Kidney epithelial cell (primary cell): ENCODE data around the gene IL17REL. TPM values are rescaled to one million over a fixed set of nuclear protein-coding genes. Genes with fewer than 3 reads are reported as not detected.

Experiments
- DNase-seq: peaks from one replicate; pipeline ENCODE4 v3.0.0-alpha.2; 2010; ENCODE audit warnings: low read depth
- H3K27me3 ChIP-seq: 2 replicates; pipeline ENCODE4 v1.6.0; 2011; ENCODE audit warnings: low read length; ENCODE audit not compliant: control insufficient read depth, insufficient read depth
- H3K36me3 ChIP-seq: 2 replicates; pipeline ENCODE4 v1.5.1; 2011; ENCODE audit warnings: low read length; ENCODE audit not compliant: control insufficient read depth, insufficient read depth
- H3K4me3 ChIP-seq: 2 replicates; pipeline ENCODE4 v1.5.1; 2011; ENCODE audit warnings: low read depth, mild to moderate bottlenecking, control low read depth, low read length
- total RNA-seq: library from RNA; depleted of rRNA; stranded (reverse); fragments of >200 nt; gene quantifications from 2 replicates; pipeline ENCODE4 v1.2.3, GENCODE V29; 2015
- TF ChIP-seq, protein P1 (sequence below): IDR thresholded peaks from 2 replicates; pipeline ENCODE4 v1.5.1; 2011; ENCODE audit warnings: mild to moderate bottlenecking, moderate library complexity, low read length, control low read depth, inconsistent platforms; ENCODE audit not compliant: insufficient read depth, poor library complexity, severe bottlenecking

Gene IL17REL
- total RNA-seq, 1 donor from 2014 or later: not detected

DNA sequence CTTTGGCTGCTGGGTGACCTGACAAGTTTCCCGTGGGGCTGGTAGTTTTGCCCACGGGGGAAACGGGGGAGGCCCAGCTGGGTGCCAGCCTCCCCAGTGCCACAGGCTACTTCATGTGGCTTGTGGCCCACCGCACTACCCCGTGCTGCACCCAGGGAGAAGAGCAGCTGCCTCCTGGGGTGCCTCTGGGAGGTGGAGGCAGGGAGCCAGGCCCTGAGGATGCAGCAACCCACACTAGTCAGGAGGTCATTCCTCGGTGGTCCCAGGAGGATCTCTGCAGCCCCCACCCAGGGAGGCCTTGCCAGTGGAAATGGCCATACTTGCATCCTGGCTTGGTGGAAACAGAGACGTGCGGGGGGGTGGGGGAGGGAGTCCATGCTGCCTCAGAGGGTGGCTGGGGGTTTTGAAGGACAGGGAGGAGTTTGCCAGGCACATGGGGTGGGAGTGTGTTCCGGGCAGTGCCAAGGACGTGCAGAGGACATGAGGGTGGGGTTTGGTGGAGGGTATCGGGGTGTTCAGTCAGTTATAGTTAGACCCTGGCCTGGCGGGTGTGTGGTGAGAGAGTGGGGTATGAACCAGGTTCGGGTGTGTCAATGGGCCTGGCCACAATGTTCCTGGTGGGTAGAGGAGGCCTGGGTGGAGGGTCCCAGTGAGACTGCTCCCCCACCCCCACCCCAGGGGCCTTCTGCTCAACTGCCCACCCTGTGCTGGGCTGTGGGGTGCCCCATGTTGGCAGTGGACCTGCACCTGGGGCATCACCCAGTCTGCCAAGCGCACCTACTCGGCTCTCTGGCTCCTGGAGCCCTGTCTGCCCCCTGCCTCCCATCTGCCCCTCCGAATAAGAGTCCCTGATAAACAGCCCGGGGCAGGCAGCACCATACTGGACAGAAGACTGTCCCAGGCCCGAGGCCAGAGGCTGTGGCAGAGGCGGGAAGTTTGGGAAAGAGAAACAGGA is 48.2 kb downstream of the IL17REL start:
- no peak for DNase-seq
- Histone ChIP-seq H3K36me3 (peaks cover 6% of the 10 kb centered on the region), H3K4me3 (no peak overlapping the region), H3K27me3 (no peaks in the 10 kb centered on the region)
- TF ChIP-seq, protein P1, sequence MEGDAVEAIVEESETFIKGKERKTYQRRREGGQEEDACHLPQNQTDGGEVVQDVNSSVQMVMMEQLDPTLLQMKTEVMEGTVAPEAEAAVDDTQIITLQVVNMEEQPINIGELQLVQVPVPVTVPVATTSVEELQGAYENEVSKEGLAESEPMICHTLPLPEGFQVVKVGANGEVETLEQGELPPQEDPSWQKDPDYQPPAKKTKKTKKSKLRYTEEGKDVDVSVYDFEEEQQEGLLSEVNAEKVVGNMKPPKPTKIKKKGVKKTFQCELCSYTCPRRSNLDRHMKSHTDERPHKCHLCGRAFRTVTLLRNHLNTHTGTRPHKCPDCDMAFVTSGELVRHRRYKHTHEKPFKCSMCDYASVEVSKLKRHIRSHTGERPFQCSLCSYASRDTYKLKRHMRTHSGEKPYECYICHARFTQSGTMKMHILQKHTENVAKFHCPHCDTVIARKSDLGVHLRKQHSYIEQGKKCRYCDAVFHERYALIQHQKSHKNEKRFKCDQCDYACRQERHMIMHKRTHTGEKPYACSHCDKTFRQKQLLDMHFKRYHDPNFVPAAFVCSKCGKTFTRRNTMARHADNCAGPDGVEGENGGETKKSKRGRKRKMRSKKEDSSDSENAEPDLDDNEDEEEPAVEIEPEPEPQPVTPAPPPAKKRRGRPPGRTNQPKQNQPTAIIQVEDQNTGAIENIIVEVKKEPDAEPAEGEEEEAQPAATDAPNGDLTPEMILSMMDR: no peak

DNA sequence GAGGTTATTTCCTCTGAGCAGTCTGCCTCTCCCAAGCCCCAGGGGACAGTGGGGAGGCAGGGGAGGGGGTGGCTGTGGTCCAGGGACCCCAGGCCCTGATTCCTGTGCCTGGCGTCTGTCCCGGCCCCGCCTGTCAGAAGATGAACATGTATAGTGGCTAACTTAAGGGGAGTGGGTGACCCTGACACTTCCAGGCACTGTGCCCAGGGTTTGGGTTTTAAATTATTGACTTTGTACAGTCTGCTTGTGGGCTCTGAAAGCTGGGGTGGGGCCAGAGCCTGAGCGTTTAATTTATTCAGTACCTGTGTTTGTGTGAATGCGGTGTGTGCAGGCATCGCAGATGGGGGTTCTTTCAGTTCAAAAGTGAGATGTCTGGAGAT is 48.9 kb downstream of the IL17REL start:
- peaks cover 6% of the 10 kb centered on the region for H3K36me3 ChIP-seq
- TF ChIP-seq, protein P1: no peak
- H3K4me3 ChIP-seq: no peak overlapping the region
- no peak for DNase-seq
- no peaks in the 10 kb centered on the region for H3K27me3 ChIP-seq

DNA sequence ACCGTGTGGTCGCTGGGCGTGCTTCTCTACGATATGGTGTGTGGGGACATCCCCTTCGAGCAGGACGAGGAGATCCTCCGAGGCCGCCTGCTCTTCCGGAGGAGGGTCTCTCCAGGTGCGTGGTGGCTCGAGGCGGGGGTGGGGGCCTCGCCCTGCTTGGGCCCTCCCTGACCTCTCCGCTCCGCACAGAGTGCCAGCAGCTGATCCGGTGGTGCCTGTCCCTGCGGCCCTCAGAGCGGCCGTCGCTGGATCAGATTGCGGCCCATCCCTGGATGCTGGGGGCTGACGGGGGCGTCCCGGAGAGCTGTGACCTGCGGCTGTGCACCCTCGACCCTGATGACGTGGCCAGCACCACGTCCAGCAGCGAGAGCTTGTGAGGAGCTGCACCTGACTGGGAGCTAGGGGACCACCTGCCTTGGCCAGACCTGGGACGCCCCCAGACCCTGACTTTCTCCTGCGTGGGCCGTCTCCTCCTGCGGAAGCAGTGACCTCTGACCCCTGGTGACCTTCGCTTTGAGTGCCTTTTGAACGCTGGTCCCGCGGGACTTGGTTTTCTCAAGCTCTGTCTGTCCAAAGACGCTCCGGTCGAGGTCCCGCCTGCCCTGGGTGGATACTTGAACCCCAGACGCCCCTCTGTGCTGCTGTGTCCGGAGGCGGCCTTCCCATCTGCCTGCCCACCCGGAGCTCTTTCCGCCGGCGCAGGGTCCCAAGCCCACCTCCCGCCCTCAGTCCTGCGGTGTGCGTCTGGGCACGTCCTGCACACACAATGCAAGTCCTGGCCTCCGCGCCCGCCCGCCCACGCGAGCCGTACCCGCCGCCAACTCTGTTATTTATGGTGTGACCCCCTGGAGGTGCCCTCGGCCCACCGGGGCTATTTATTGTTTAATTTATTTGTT is 49.6 kb downstream of the IL17REL start:
- TF ChIP-seq, protein P1: no peak
- no peak for DNase-seq
- peak overlapping the region; percentile 80 for H3K4me3 ChIP-seq
- no peaks in the 10 kb centered on the region for H3K27me3 ChIP-seq
- H3K36me3 ChIP-seq: peaks cover 6% of the 10 kb centered on the region

DNA sequence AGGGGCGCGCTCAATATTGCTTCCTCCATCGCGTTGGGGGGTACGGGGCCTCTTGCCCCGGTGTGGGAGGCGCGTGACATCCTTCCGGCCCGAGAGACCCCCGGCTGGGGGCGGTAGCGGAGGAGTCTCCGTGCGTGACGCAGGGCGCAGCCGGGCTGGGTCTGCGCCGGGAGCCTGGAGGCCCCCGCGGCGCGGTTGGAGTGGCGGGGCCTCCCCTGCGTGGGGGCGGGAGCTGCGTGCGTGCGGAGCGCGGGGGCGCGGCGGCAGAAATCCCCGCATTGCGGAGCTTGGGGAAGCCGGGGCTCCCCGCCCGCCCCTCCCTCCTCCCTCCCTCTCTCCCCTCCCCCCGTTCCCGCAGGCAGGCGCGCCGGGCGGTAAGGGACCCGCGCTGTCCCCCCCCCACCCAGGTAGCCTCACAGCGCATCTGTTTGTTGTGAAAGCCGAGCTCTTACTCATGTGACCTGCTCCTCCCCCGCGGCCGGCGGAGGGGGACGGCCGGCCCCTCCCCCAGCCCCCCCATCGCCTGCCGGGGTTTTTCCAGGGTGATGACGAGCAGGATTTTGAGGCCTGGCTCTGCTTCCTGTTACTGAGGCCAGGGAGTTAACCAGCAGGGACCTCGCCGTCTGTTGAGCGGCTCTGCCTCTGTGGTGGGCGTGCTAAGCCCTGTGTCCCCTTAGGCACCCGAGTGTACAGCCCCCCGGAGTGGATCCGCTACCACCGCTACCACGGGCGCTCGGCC is 50.4 kb downstream of the IL17REL start:
- TF ChIP-seq, protein P1: no peak
- Histone ChIP-seq H3K4me3 (peak overlapping the region; percentile 80), H3K27me3 (no peaks in the 10 kb centered on the region), H3K36me3 (peaks cover 6% of the 10 kb centered on the region)
- peak; percentile 59 for DNase-seq

DNA sequence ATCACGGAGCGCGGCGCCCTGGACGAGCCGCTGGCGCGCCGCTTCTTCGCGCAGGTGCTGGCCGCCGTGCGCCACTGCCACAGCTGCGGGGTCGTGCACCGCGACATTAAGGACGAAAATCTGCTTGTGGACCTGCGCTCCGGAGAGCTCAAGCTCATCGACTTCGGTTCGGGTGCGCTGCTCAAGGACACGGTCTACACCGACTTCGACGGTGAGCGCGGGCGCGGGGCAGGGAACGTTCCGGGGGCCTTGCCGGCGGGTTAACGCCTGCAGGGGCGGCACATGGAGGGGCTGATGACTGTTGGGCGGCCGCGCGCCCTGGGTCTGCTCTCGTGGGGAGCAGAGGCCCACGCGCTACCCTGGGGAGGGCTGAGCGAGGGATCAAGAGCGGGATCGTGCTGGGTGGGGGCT is 51.0 kb downstream of the IL17REL start:
- H3K36me3 ChIP-seq: peaks cover 6% of the 10 kb centered on the region
- no peaks in the 10 kb centered on the region for H3K27me3 ChIP-seq
- H3K4me3 ChIP-seq: peak overlapping the region; percentile 80
- TF ChIP-seq, protein P1: no peak
- no peak for DNase-seq
